ENCODE measurements around the gene SLC34A3. TPM values are rescaled to one million over a fixed set of nuclear protein-coding genes. Genes with fewer than 3 reads are reported as not detected.

The SLC34A3 gene
- total and polyA plus RNA-seq, 2 of the 8 experiments (the other 6 are each of a cell fraction or from before 2014, with no cell fraction given), result 0.08 TPM; not detected in 1

DNA sequence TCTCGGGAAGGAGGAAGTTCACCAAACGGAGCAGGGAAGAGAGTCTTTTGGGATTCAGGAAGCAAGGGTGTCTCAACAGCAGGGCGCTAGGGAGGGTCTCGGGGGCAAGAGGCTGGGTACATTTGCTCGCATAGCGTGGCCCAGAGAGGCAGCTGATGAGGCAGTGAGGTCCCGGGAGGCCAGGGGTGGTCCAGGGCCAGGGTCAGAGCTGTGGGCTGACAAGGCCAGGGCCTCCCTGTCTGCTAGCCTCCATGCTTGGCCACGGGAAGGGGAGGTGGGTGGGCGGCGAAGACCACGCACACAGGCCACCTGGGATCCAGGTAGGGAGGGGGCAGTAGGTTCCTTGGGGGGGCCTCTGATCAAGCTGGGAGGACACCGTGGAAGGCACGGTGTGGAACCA is 19.2 kb upstream of the SLC34A3 start:
- Histone ChIP-seq H3K79me2 (ENCODE audit: control insufficient read depth in 1 of 2, insufficient read depth in 2 of 2, low read length in 2 of 2) (peaks cover 0 to 11% of the 10 kb centered on the region in 2 experiments; a peak in 2 of 4 replicates), H3K23ac (ENCODE audit: insufficient read length) (no peak overlapping the region), H3K9ac (replicated peaks in 1 of 4; ENCODE audit: extremely low read depth in 1 of 4, low read depth in 3 of 4, low read length in 3 of 4) (no peak overlapping the region), H2BK120ac (replicated peaks; ENCODE audit: low read depth, low read length) (no peak overlapping the region), H2BK12ac (ENCODE audit: low read depth, low read length) (no peak overlapping the region), H3K4me1 (replicated peaks in 1 of 4; ENCODE audit: control insufficient read depth in 3 of 4, insufficient read depth in 4 of 4, low read length in 3 of 4) (peaks cover 0 to 2% (median 2%) of the 10 kb centered on the region in 4 experiments), H3K27me3 (replicated peaks in 1 of 4; ENCODE audit: control insufficient read depth in 3 of 4, extremely low read depth in 1 of 4, insufficient read depth in 3 of 4, low read length in 3 of 4) (no peaks in the 10 kb centered on the region), H3K23me2 (ENCODE audit: low read depth, low read length) (no peaks in the 10 kb centered on the region; the same call in 1 of the 2 replicates), H3K79me1 (ENCODE audit: low read depth, low read length) (peaks cover 6% of the 10 kb centered on the region), H3K4ac (replicated peaks; ENCODE audit: insufficient read length, low read depth, low read length) (no peak overlapping the region), H2BK15ac (ENCODE audit: low read length) (no peak overlapping the region), H4K91ac (replicated peaks; ENCODE audit: insufficient read length, low read length) (no peak overlapping the region), H2BK5ac (ENCODE audit: low read depth, low read length) (no peak overlapping the region), H4K5ac (ENCODE audit: insufficient read length, low read depth, low read length) (no peak overlapping the region), H3K36me3 (ENCODE audit: control insufficient read depth in 2 of 4, insufficient read depth in 4 of 4, low read length in 3 of 4) (peaks cover 0 to 22% (median 8%) of the 10 kb centered on the region in 4 experiments; a peak in 7 of 8 replicates), H2AFZ (ENCODE audit: low read length) (no peak overlapping the region), H3K18ac (ENCODE audit: extremely low read depth, low read length) (no peak overlapping the region), H3K56ac (replicated peaks; ENCODE audit: insufficient read length, low read depth, low read length) (no peak overlapping the region), H3K9me3 (ENCODE audit: insufficient read depth in 2 of 2, low read depth in 1 of 2, low read length in 1 of 2) (no peaks in the 10 kb centered on the region), H4K8ac (ENCODE audit: extremely low read depth, insufficient read depth, low read length) (no peak overlapping the region), H2BK20ac (ENCODE audit: low read length) (no peak overlapping the region), H3K4me2 (ENCODE audit: insufficient read depth in 1 of 2, low read depth in 2 of 2, low read length in 2 of 2) (no peak overlapping the region), H3K14ac (ENCODE audit: insufficient read length) (no peak overlapping the region), H3K27ac (ENCODE audit: low read depth, low read length) (no peak overlapping the region), H4K20me1 (replicated peaks in 1 of 2; ENCODE audit: control insufficient read depth in 1 of 2, insufficient read depth in 2 of 2, low read length in 2 of 2) (peaks cover 0 to 15% of the 10 kb centered on the region in 2 experiments), H3K4me3 (ENCODE audit: extremely low read depth in 1 of 4, insufficient read depth in 2 of 4, low read depth in 3 of 4, low read length in 4 of 4) (no peak overlapping the region), H2AK5ac (ENCODE audit: low read depth, low read length) (no peak overlapping the region)
- ChIA-PET POLR2A (ENCODE audit: partially characterized antibody) (interaction anchor here (0.9 to 69.9 kb wide), 8 partner anchors 8 to 125 kb away, joined by 3 to 1462 read pairs (median 4); partner anchors contain the start of genes CYSRT1, MAN1B1, NELFB and RNF208), CTCF (ENCODE audit: partially characterized antibody) (interaction anchor here (0.9 to 4.0 kb wide), 6 partner anchors 11 to 141 kb away, joined by 3 to 31 read pairs (median 8); partner anchors contain the start of genes ANAPC2, CYSRT1, RNF208 and RNF224)
- no peak for DNase-seq (ENCODE audit: low read depth in 1 of 2, low spot score in 2 of 2)
- 84% methylated on average over 12 of the region's 13 CpGs; no CpG with 5 or more reads in 1 of the 2 experiments for WGBS, 2 experiments (ENCODE audit: extremely low coverage in 1 of 2, insufficient coverage in 1 of 2, insufficient read length in 1 of 2, insufficient replicate concordance in 2 of 2, low coverage in 1 of 2, low lambda C conversion rate in 2 of 2, missing lambda C conversion rate in 1 of 2)
- FAIRE-seq, result no peak
- TF ChIP-seq KDM5A (IDR thresholded peaks at IDR 0.05; ENCODE audit: low read length) (no peak), SRF (IDR thresholded peaks at IDR 0.05; ENCODE audit: low read depth, low read length) (no peak), POU5F1 (IDR thresholded peaks at IDR 0.05; ENCODE audit: low read depth, low read length) (no peak), NANOG (IDR thresholded peaks at IDR 0.05; ENCODE audit: insufficient read depth, low read depth, low read length, poor library complexity, severe bottlenecking) (no peak), RAD21 (IDR thresholded peaks at IDR 0.05 in 1 of 2, conservative IDR thresholded peaks at IDR 0.05 in 1 of 2; ENCODE audit: low read depth in 2 of 2, low read length in 2 of 2) (no peak), POLR2A (IDR thresholded peaks at IDR 0.05; ENCODE audit: control extremely low read depth in 1 of 2, low read depth in 2 of 2, low read length in 2 of 2) (no peak), ZNF274 (IDR thresholded peaks at IDR 0.05; ENCODE audit: borderline replicate concordance, extremely low read depth, low read length) (no peak), MAFK (IDR thresholded peaks at IDR 0.05; ENCODE audit: low read depth, low read length) (no peak), NRF1 (IDR thresholded peaks at IDR 0.05; ENCODE audit: low read depth, low read length) (no peak), SUZ12 (IDR thresholded peaks at IDR 0.05; ENCODE audit: low read length) (no peak), CEBPB (IDR thresholded peaks at IDR 0.05; ENCODE audit: low read depth, low read length) (no peak), RNF2 (IDR thresholded peaks at IDR 0.05; ENCODE audit: borderline replicate concordance, low read depth, low read length, missing control alignments, poor library complexity, severe bottlenecking) (no peak), SP1 (IDR thresholded peaks at IDR 0.05; ENCODE audit: low read depth, low read length) (no peak)

Measured in H1 (cell line).